Activated CD4-positive, CD25-positive, alpha-beta regulatory T cell treated with anti-CD3 and anti-CD28 coated beads, Interleukin-2, amount 50 U/mL, for 24 hours (primary cell): ENCODE measurements around the gene GUCD1.

Experiments
- ATAC-seq, 2 donors: fragments of 150-1000 bp; cut with Tn5 transposase; one replicate each; pipeline ENCODE4 v1.10.0; 2021; ENCODE audit warnings: mild to moderate bottlenecking in 1 of 2, moderate library complexity in 1 of 2

GUCD1 gene

GRCh38 chr22:24589518-24590030, 34.6 kb upstream of the GUCD1 start:
- no peak for ATAC-seq

- no peak for ATAC-seq
Measured at GRCh38 chr22:24588757-24589481, 34.0 kb upstream of the GUCD1 start.

GRCh38 chr22:24588381-24588756, 33.4 kb upstream of the GUCD1 start:
- no peak for ATAC-seq

GRCh38 chr22:24587948-24588347, 33.0 kb upstream of the GUCD1 start:
- no peak for ATAC-seq

GRCh38 chr22:24587251-24587650, 32.3 kb upstream of the GUCD1 start:
- ATAC-seq: no peak

GRCh38 chr22:24585927-24586546, 31.1 kb upstream of the GUCD1 start:
- no peak for ATAC-seq

GRCh38 chr22:24585461-24585860, 30.5 kb upstream of the GUCD1 start:
- no peak for ATAC-seq

GRCh38 chr22:24584871-24585411, 30.0 kb upstream of the GUCD1 start:
- no peak for ATAC-seq

- no peak for ATAC-seq
Measured at GRCh38 chr22:24584166-24584790, 29.3 kb upstream of the GUCD1 start.

- ATAC-seq: no peak
Measured at GRCh38 chr22:24583221-24584165, 28.6 kb upstream of the GUCD1 start.

- no peak for ATAC-seq
Measured at GRCh38 chr22:24582056-24582814, 27.3 kb upstream of the GUCD1 start.

- ATAC-seq: no peak
Measured at GRCh38 chr22:24580276-24580675, 25.3 kb upstream of the GUCD1 start.

- ATAC-seq: no peak
Measured at GRCh38 chr22:24579258-24579601, 24.3 kb upstream of the GUCD1 start.

GRCh38 chr22:24578355-24579257, 23.7 kb upstream of the GUCD1 start:
- no peak for ATAC-seq

- no peak for ATAC-seq
Measured at GRCh38 chr22:24576778-24577177, 21.8 kb upstream of the GUCD1 start.

GRCh38 chr22:24571266-24571665, 16.3 kb upstream of the GUCD1 start:
- no peak for ATAC-seq

- ATAC-seq: no peak
Measured at GRCh38 chr22:24567668-24568067, 12.7 kb upstream of the GUCD1 start.

- no peak for ATAC-seq
Measured at GRCh38 chr22:24566899-24567511, 12.1 kb upstream of the GUCD1 start.

GRCh38 chr22:24565077-24565476, 10.1 kb upstream of the GUCD1 start:
- no peak for ATAC-seq

- no peak for ATAC-seq
Measured at GRCh38 chr22:24564376-24565058, 9.6 kb upstream of the GUCD1 start.
